HG03175 (cell line): ENCODE measurements around the gene TLL2.
"Not testable (repeated sequence)": the region's sequence is repeated elsewhere in the genome, so short reads cannot be mapped to it uniquely, and the experiment has no call there.

Experiments
- ATAC-seq: cut with Tn5 transposase; IDR thresholded peaks from one replicate; pipeline ENCODE4 v1.9.1; 2021; ENCODE audit warnings: mild to moderate bottlenecking, moderate library complexity; ENCODE audit not compliant: unreplicated experiment

Gene TLL2

DNA sequence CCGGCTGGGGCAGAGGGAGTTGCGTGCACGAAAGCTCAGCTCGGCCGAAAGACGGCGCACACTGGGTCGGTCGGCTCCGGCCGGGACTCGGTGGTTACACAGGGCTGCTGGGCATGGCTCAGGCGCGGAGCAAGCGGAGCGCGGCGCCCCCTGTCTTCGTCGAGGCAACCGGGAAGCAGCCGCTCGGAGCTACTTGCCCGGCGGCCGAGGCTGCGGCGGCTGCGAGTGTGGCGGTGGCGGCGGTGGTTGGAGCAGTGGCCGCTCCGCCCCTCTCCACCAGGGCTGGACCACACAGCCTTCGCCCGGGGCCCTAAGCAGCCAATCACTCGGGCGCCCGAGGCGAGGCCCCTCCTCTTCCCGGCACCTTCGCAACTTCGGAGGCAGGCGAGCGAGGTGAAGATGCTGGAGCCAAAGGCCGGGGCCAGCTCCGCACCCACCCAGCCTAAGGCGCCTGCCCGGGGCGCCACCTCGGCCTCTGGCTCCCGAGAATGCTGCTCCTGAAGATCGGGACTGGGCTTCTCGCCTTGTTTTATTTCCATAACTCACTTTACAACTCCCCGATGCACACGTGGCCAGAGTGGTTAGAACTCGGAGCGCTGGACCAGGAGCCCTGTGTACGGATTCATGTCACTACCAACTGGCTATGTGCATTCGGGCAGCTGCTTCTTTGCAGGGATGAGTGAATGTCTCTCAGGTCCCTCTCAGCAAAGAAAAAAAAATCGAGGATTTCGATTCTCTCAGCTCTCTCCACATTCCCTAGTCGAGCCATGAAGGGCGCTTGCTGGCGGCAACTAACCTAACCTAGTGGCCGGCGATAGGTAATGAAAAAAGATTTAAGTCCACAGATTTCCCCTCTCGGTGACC is at the start of gene TLL2:
Gene TLL2, minus strand, starts transcription at position 229 of the 864 bp plus-strand sequence. CDS start 241 bp downstream, outside the sequence.
- peak; percentile 77 for ATAC-seq

DNA sequence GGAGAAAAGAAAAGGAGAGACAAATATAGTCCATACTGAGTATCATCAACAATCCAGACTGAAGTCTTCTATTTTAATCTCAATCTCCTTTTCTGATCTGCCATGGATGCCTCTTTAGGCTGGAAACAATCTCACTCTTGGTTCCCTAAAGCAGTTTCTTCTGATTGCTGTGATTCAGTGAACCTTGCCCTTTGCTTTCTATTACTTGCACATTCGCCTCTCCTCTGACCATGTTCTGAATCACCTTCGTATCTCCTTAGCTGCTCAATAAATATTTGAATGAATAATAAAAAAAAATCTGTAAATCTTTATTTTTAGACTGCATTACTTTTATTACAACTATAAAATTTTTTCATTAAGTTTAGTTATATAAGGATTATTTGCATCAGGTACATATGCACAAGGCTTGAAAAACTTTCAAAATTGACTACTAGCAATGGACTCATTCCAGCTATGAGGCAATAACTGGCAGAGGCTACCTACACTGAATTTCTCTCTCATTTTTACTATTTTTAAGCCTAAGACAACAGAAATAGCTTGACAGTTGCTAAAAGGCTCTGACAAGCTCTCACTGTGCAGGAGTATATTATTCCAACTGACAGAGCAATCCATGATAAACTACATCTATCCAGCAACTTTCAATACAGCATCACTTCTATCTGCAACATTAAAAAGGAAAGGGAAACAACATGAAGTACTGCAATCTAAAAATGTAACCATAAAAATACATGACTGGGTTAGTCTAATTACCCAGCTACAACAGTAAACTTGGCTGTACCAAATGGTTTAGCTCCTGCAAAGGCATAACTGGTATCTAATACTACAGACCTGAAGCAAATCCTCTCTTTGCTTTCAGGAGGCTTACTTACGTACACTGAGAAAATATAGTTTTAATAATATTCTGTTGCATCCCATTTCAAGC is 47.5 kb upstream of the TLL2 start:
- no peak for ATAC-seq

GRCh38 chr10:96560489-96560888 is 46.8 kb upstream of the TLL2 start:
- ATAC-seq: no peak

DNA sequence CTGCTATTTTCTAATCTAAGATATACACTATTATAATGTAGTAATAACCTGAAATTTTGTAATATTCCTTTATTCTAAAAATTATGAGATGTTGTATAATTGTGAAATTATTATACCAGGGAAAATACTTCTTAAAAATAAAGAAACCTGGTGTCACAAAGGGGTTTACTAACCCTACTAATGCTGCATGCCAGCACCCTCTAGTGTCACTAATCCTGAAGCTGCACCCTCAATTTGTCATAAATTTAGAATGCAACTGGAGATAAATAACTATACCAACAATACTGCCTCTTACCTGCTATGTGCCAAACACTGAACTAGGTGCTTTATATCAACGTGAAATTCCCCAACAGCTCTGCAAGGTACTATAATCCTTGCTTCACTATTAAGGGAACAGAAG is 42.3 kb upstream of the TLL2 start:
- no peak for ATAC-seq

GRCh38 chr10:96555330-96555729 is 41.6 kb upstream of the TLL2 start:
- ATAC-seq: no peak

DNA sequence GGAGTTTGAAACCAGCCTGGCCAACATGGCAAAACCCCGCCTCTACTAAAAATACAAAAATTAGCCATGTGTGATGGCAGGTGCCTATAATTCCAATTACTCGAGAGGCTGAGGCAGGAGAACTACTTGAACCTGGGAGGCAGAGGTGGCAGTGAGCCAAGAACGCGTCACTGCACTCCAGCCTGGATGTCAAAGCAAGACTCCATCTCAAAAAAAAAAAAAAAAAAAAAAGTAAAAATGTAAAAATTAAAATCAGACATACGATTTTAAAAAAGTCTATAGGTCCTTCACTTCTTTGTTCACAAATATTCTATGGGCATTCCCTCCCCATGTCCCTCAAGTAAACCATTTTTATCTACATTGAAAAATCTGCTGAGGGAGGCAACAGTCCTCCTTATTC is 34.9 kb upstream of the TLL2 start:
- ATAC-seq: no peak

- not testable (repeated sequence) for ATAC-seq
These were observed 31.8 kb upstream of the TLL2 start for GRCh38 chr10:96545558-96545957.

GRCh38 chr10:96541921-96542320 is 28.2 kb upstream of the TLL2 start:
- ATAC-seq: no peak

- no peak for ATAC-seq
These were observed 26.5 kb upstream of the TLL2 start for GRCh38 chr10:96540240-96540639.

DNA sequence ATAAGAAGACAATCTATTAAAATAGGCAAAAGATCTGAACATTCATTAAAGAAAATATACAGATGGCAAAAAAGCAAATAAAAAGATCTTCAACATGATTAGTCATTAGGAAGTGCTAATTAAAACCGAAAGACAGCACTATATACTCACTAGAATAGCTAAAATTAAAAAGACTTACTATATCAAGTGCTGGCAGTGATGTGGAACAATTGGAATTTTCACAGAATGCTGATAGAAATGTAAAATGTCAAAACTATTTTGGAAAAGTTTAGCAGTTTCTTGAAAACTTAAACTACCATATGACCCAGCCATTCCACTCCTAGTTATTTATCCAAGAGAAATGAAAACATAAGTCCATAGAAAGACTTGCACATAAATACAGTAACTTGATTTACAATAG is 25.0 kb upstream of the TLL2 start:
- ATAC-seq: no peak

DNA sequence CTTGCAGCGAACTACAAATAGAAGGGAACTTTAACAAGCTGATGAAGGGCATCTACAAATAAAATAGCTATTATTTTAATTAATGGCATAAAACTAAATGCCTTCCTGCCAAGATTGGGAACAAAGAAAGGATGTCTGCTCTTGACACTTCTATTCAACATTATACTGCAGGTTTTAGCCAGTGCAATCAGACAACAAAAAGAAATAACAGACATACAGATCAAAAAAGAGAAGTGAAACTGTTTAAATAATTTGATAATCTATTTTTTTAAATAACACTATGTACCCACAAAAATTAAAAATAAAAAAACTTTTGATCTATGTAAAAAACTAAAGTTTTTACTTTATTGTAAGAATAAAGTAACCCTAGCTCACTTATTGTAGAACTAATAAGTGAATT is 22.4 kb upstream of the TLL2 start:
- no peak for ATAC-seq

DNA sequence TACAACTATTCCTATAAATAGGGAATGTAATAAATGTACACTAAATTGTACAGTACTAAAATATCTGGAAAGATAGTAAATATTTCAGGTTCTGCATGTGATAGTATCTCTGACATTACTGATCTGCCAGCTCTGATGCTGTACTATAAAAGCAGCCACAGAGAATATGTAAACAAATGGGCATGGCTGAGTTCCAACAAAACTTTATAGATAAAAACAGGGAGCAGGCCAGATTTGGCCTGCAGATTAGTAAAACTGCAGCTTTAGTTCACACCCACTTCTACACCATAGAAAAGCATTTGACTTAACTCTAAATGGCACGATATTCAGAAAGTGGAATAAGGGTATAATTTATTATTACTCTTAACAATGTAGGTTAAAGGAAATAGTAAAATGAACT is 18.8 kb upstream of the TLL2 start:
- ATAC-seq: no peak

- no peak for ATAC-seq
These were observed 16.0 kb upstream of the TLL2 start for GRCh38 chr10:96529634-96530279.

DNA sequence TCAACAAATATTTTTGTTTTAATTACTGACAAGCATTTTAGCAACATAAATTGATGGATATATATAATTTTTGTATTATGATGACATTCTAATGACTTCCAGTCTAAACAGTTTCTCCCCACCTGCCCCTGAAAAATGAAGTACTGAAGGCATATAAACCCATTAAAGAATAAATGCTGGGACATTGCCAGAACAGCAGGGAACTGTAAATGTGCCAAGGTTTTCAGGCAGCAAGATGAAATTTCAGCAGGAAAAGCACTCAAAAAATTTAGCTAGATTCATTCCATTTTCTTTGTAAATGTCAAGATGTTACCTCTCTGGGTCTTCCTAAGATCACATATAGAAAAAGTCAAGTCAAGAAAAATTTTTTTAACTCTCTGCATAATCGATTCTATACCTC is 11.0 kb upstream of the TLL2 start:
- ATAC-seq: no peak

GRCh38 chr10:96517284-96517683 is 3.6 kb upstream of the TLL2 start:
- ATAC-seq: no peak

DNA sequence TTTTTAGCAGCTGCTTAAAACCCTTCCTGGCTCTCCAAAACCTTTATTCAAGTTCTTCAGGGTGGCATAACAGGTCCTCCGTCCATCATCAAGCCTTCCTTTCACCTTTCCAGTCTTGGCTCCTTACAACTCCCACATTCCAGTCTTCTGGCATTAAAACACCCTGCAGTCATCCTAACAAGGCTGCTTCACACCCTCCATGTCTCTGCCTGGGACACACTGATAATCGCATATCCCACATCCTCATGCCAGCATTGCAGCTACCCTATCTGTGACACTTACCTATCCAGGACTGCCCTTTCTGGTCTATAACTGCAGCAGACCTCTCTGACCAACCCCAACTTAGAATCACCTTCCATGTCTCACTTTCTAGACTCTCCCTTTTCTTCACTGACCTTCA is 2.6 kb upstream of the TLL2 start:
- ATAC-seq: no peak

- no peak for ATAC-seq
These were observed 425 bp downstream of the TLL2 start for GRCh38 chr10:96513305-96513697.

- ATAC-seq: no peak
These were observed 1.0 kb downstream of the TLL2 start for GRCh38 chr10:96512524-96513304.

DNA sequence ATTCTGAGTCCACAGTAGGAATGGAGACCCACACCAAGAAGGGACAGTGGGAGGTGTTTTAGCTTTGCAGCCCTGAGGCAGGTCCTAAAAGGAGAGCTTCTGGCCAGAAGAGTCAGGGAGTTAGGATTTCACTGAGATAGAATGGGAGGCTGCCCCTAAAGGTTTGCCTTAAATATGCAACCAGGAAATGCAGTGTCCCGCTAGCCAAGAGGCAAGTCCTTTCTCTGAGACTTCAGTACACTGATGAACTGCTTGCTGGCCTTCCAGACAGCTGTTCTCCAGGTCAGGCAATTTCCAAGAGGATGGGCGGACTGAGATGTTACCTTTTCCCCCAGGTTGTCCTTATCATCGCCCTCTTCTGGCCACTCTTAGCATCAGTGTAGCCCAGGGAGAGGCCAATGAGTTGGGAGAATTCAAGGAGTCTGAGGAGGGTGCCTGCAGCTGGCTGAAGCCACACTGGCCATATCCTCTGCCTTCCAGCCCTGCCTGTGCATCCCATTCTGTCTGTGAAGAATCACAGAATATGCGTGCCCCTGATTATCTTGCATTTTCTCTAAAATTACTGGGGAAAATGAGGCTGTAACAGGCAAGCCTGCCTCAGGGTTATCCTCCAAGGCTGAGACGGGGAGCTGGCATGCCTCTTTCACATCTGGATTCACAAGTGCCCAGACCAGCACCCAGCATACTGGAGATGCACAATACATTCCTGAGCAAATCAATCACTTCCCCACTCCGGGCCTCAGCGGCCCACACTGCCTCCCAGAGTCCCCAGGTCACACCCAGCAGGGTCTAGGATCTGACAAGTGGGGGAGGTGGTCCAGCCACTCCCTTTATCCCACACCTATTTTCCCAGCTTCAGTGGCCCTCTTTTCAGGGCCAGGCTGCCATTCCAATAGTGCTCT is 2.4 kb downstream of the TLL2 start:
- ATAC-seq: no peak
